ENCODE results near the gene UHRF1.

GRCh38 chr19:4968462-4969291 lies 59.4 kb downstream of the UHRF1 start, which contains the start of gene KDM4B:
- TF ChIP-seq EZH2 (IDR thresholded peaks at IDR 0.05; ENCODE audit: borderline replicate concordance, low read length), result no peak
- TF ChIP-seq CTCF (IDR thresholded peaks at IDR 0.05; ENCODE audit: low read length), result no peak

Measured in OCI-LY1 (cell line).